Measurements from ENCODE around the gene CHD9. TPM values are rescaled to one million over a fixed set of nuclear protein-coding genes. Genes with fewer than 3 reads are reported as not detected.
"Not testable (repeated sequence)": the region's sequence is repeated elsewhere in the genome, so short reads cannot be mapped to it uniquely, and the experiment has no call there.

CHD9 gene
- total RNA-seq, 2 experiments from 2014 or later: 30.2 to 37.9 TPM

DNA sequence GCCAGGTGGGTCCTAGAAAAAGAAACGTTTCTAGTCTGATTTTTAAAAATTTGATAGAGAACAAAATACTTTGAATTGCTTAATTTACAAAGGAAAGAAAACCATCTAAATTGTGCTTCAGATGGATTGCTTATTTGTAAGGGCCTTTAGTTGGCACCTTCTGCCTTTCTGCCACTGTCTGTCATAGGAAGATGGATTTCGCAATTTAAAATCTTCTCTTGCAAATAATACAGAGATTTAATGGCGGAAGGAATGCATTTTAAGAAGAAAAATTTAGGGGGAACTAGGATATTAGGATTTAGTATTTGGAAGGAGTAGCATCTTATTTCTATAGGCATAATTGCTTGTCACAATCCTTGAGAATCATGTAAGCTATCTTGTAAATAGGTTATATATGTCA lies 204.0 kb downstream of the CHD9 start:
- no peaks in the 10 kb centered on the region for H3K9me3 Mint-ChIP-seq
- ATAC-seq (ENCODE audit: low read depth): no peak
- POLR2A ChIA-PET: no interaction called here

DNA sequence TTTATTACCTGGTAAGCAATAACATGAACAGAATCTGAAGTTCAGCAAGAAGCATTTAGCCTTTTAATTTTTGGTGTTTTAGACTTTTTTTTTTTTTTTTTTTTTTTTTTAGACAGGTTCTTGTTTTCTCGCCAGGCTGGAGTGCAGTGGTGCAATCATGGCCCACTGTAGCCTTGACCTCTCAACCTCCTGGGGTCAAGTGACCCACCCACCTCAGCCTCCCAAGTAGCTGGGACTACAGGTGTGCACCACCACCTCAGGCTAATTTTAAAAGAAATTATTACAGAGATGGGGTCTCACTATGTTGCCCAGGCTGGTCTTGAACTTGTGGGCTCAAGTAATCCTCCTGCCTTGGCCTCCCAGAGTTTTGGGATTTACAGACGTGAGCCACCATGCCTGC lies 206.5 kb downstream of the CHD9 start:
- Mint-ChIP-seq H3K4me1 (no peaks in the 10 kb centered on the region), H3K36me3 (peaks cover 29% of the 10 kb centered on the region), H3K27ac (no peak overlapping the region), H3K4me3 (no peak overlapping the region), H3K9me3 (no peaks in the 10 kb centered on the region), H3K27me3 (no peaks in the 10 kb centered on the region)
- POLR2A ChIA-PET: no interaction called here
- DNase-seq (no peak), ATAC-seq (ENCODE audit: low read depth) (no peak)

More for the DNA sequence above, 204.0 kb downstream of the CHD9 start:
- H3K27ac Mint-ChIP-seq: no peak overlapping the region
- DNase-seq: no peak
- no peaks in the 10 kb centered on the region for H3K4me1 Mint-ChIP-seq
- H3K27me3 Mint-ChIP-seq: no peaks in the 10 kb centered on the region
- peaks cover 31% of the 10 kb centered on the region for H3K36me3 Mint-ChIP-seq
- H3K4me3 Mint-ChIP-seq: no peak overlapping the region

DNA sequence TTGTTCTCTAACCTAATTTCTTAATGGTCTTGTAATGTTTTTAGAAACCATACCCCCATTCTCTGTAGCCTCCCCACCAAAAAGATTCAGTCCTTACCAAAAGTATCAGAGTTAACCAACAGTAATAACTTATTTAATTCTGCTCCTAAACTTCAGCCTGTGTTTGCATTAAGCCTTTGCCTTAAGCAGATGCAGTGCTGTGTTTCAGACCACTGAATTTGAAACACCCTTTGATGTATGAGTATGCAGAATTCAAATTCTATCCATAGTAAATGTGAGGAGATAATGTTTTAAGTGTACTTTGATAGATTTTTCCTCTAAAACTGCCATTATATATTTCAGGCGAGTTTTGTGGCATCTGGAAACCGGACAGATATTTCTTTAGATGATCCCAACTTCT lies 207.9 kb downstream of the CHD9 start:
- H3K36me3 Mint-ChIP-seq: peaks cover 19% of the 10 kb centered on the region

DNA sequence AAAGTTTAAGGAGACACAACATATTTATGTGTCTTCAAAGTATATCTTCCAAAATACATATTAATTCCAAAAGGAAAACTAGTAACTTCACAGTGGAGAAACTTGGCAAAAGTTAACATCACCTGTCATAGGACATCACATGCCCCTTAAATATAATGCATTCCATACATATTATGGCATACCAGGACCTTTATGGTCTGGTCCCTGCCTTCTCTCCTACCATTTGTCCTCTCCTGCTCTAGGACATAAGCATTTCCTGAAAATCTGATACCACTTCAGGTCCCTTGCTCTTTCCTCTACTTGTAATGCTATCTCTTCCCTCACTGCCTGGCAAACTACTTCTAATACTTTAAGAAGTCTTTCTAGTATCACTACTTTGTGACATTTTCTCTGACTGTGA lies 211.4 kb downstream of the CHD9 start:
- ATAC-seq (ENCODE audit: low read depth) (no peak), DNase-seq (no peak)
- POLR2A ChIA-PET: no interaction called here
- H3K4me1 Mint-ChIP-seq: no peaks in the 10 kb centered on the region
- H3K36me3 Mint-ChIP-seq: peaks cover 6% of the 10 kb centered on the region
- no peaks in the 10 kb centered on the region for H3K9me3 Mint-ChIP-seq
- H3K27me3 Mint-ChIP-seq: no peaks in the 10 kb centered on the region
- H3K4me3 Mint-ChIP-seq: no peak overlapping the region
- H3K27ac Mint-ChIP-seq: no peak overlapping the region

More for the DNA sequence above, 207.9 kb downstream of the CHD9 start:
- no peak for DNase-seq
- POLR2A ChIA-PET: no interaction called here
- ATAC-seq (ENCODE audit: low read depth): no peak
- Mint-ChIP-seq H3K27ac (no peak overlapping the region), H3K4me1 (no peaks in the 10 kb centered on the region), H3K27me3 (no peaks in the 10 kb centered on the region), H3K4me3 (no peak overlapping the region), H3K9me3 (no peaks in the 10 kb centered on the region)

DNA sequence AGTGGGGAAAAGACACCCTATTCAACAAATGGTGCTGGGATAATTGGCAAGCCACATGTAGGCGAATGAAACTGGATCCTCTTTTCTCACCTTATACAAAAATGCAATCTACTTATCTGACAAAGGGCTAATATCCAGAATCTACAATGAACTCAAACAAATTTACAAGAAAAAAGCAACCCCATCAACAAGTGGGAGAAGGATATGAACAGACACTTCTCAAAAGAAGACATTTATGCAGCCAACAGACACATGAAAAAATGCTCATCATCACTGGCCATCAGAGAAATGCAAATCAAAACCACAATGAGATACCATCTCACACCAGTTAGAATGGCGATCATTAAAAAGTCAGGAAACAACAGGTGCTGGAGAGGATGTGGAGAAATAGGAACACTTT lies 223.7 kb downstream of the CHD9 start:
- H3K27ac Mint-ChIP-seq; ATAC-seq (ENCODE audit: low read depth); DNase-seq; H3K27me3 Mint-ChIP-seq; H3K9me3 Mint-ChIP-seq; POLR2A ChIA-PET; H3K4me3 Mint-ChIP-seq; H3K4me1 Mint-ChIP-seq: not testable (repeated sequence)
- peaks cover 11% of the 10 kb centered on the region for H3K36me3 Mint-ChIP-seq

DNA sequence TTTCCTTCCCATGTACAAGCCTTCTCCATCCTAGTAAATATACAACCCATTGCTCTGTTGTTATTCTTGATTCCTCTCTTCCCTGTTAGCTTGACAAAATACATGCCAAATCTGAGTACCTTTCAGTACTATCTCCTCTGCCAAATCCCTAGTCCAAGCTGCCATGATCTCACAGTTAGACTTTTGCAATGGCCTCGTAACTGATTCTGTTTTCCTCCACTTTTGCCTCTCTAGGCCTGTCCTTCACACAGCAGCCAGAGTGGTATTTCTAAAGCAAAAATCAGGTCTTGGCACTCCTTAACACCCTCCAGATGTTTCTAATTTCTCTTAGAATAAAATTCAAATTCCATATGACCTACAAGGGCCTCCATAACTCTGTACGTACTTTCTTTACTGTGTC lies 226.5 kb downstream of the CHD9 start:
- no peaks in the 10 kb centered on the region for H3K4me1 Mint-ChIP-seq

DNA sequence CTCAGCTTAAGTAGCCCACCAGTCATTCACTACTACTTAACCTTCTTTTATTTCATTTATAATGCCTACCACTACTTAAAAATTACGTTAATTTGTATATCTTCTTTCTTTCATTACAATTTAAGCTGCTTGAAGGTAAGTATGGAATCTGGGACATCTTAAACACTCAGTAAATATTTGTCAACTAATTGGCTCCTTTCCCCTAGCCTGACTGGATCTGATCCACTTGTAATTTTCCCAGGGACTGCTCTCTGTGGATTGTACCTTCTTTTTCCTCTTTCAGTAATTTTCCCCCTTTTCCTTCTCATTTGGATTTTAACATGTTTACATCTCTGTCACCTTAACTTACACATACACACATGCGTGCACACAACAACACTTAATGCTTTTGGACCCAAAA lies 227.1 kb downstream of the CHD9 start:
- DNase-seq: no peak
- no peak overlapping the region for H3K27ac Mint-ChIP-seq
- H3K4me1 Mint-ChIP-seq: no peaks in the 10 kb centered on the region
- H3K36me3 Mint-ChIP-seq: peaks cover 12% of the 10 kb centered on the region
- peaks cover 3% of the 10 kb centered on the region for H3K9me3 Mint-ChIP-seq
- POLR2A ChIA-PET: no interaction called here
- H3K4me3 Mint-ChIP-seq: no peak overlapping the region
- no peak for ATAC-seq (ENCODE audit: low read depth)
- H3K27me3 Mint-ChIP-seq: no peaks in the 10 kb centered on the region

More for the DNA sequence above, 226.5 kb downstream of the CHD9 start:
- DNase-seq (no peak), ATAC-seq (ENCODE audit: low read depth) (no peak)
- Mint-ChIP-seq H3K36me3 (peaks cover 11% of the 10 kb centered on the region), H3K27ac (no peak overlapping the region), H3K27me3 (no peaks in the 10 kb centered on the region), H3K4me3 (no peak overlapping the region), H3K9me3 (peaks cover 3% of the 10 kb centered on the region)
- POLR2A ChIA-PET: no interaction called here

DNA sequence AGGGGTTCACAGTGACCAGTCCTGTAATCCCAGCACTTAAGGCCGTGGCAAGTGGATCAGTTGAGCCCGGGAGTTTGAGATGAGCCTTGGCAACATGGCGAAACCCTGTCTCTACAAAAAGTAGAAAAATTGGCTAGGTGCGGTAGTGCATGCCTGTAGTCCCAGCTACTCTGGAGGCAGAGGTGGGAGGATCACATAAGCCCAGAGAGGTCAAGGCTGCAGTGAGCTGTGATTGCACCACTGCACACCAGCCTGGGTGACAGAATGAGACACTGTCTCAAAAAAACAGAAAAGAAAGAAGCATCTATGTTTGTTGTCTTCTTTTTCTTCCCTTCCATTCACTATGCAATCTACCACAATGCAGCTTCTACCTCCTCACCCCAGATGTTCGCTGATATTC lies 227.5 kb downstream of the CHD9 start:
- H3K27me3 Mint-ChIP-seq: no peaks in the 10 kb centered on the region
- DNase-seq (no peak), ATAC-seq (ENCODE audit: low read depth) (no peak)
- no peak overlapping the region for H3K27ac Mint-ChIP-seq
- H3K9me3 Mint-ChIP-seq: peaks cover 3% of the 10 kb centered on the region
- no peak overlapping the region for H3K4me3 Mint-ChIP-seq
- no peaks in the 10 kb centered on the region for H3K4me1 Mint-ChIP-seq
- POLR2A ChIA-PET: no interaction called here
- peaks cover 12% of the 10 kb centered on the region for H3K36me3 Mint-ChIP-seq

DNA sequence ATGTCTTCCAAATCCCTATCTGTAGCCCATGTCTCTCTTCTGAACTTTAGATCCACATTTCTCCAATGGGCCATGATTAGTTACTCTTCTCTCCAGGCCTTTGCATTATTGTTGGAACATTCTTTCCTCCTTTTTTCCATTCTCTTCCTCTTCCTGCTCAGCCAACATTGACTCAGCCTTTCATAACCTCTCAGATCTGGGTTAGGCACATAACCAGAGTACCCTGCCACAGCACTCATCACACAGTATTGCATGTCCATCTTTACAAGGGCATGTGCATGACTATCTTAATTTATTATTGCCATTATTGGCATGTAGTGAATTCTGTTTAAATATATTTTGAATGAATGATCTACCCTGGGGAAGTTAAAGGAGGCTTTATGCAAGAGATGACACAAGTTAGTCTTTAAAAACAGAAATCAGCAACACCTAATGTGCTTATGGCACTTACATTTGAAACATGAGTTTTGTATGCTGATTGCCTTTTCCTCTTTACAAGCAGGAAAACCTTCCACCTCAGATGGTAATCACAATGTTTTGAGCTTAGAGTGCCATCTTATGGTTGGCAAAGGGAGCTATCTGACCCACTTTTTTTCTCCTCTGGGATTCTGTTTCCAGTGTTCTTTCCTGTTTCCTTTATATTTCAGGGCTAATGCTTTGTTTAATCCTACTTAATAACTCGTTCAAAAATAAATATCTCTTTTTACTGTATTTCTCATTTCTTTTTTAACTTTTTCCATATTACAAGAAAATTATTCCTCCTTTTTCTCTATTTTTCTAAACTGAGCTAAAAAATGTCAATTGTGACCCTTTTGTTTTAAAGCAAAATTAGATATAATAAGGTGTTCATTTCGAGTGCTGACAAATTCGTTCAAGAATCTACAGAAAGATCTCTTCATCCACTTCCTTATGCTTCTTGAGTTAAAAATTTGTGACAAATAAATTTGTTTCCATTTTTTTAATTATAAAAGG lies 228.5 kb downstream of the CHD9 start:
- Mint-ChIP-seq H3K27ac (no peak overlapping the region), H3K27me3 (no peaks in the 10 kb centered on the region), H3K4me3 (no peak overlapping the region), H3K4me1 (no peaks in the 10 kb centered on the region), H3K9me3 (peaks cover 1% of the 10 kb centered on the region), H3K36me3 (peaks cover 9% of the 10 kb centered on the region)
- ATAC-seq (ENCODE audit: low read depth): no peak
- POLR2A ChIA-PET: interaction anchor here (1.1 kb wide), 1 partner anchor 228 kb away, joined by 4 read pairs; the partner anchor contains the start of gene CHD9
- no peak for DNase-seq

DNA sequence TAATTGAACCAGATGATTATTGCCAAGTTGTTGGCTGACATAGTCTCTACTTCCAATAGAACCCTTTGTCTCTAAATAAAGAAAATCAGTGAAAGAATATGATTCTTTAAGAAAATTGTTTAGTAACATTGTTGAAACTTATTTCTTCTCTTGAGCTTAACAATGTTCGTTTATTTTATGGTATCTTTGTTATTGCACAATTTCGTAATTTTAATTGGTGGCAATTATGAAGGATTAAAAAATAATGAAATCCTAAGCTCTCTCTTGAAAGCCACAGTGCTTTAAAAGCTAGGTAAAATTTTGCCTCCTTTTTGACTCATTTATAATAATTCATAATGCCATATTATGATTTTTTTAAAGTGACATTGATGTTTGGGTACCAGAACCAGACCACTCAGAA lies 230.4 kb downstream of the CHD9 start:
- ATAC-seq (ENCODE audit: low read depth) (no peak), DNase-seq (no peak)
- no peak overlapping the region for H3K27ac Mint-ChIP-seq
- no peak overlapping the region for H3K4me3 Mint-ChIP-seq
- POLR2A ChIA-PET: no interaction called here
- no peaks in the 10 kb centered on the region for H3K4me1 Mint-ChIP-seq
- no peaks in the 10 kb centered on the region for H3K9me3 Mint-ChIP-seq
- H3K36me3 Mint-ChIP-seq: peaks cover 13% of the 10 kb centered on the region
- H3K27me3 Mint-ChIP-seq: no peaks in the 10 kb centered on the region

DNA sequence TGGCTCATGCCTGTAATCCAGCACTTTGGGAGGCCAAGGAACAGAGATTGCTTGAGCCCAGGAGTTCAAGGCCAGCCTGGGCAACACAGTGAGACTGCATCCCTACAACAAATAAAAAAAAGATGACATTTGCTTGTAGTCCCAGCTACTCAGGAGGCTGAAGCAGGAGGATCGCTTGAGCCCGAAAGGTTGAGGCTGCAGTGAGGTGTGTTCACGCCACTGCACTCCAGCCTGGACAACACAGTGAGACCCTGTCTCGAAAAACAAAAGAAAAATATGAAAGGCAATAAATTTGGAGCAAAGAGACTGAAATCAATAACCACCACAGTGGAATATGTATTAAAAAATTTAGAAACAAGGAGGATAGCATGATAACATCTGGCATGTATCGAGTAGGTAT lies 235.7 kb downstream of the CHD9 start:
- H3K27ac Mint-ChIP-seq: no peak overlapping the region
- POLR2A ChIA-PET: no interaction called here
- H3K4me1 Mint-ChIP-seq: peaks cover 1% of the 10 kb centered on the region
- H3K27me3 Mint-ChIP-seq: no peaks in the 10 kb centered on the region
- no peak for DNase-seq
- H3K4me3 Mint-ChIP-seq: no peak overlapping the region
- H3K36me3 Mint-ChIP-seq: peaks cover 15% of the 10 kb centered on the region
- no peak for ATAC-seq (ENCODE audit: low read depth)
- H3K9me3 Mint-ChIP-seq: no peaks in the 10 kb centered on the region

DNA sequence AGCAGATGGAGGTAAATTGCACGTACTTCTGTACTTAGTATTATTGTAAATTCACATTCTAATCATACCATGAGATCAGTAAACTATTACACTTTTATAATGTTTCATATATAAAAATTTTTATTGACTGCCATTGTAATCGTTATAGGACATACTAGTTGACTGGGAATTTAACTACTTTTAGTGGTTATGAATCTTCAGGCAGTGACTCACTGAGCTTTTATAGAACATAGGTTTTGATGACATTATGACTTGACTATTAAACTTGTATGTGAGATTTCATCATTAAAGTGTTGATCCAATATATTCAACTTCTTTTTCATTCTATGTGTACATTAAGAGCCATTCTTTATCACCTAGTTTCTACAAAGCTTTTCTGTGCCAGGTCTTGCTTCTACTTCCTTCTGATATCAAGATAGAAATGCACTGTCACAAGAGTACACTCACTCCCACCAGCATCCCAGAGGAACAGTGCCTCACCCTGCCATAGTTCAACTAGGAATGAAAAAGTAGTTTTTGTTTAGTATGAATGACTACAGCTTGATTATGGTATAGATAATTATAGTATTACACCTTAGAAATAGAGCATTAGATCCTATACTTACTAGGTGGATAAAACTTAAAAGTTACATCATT lies 237.1 kb downstream of the CHD9 start:
- Mint-ChIP-seq H3K4me1 (peaks cover 1% of the 10 kb centered on the region), H3K4me3 (no peak overlapping the region), H3K36me3 (peaks cover 15% of the 10 kb centered on the region), H3K9me3 (no peaks in the 10 kb centered on the region), H3K27me3 (no peaks in the 10 kb centered on the region), H3K27ac (no peak overlapping the region)
- ATAC-seq (ENCODE audit: low read depth) (no peak), DNase-seq (no peak)
- POLR2A ChIA-PET: no interaction called here

DNA sequence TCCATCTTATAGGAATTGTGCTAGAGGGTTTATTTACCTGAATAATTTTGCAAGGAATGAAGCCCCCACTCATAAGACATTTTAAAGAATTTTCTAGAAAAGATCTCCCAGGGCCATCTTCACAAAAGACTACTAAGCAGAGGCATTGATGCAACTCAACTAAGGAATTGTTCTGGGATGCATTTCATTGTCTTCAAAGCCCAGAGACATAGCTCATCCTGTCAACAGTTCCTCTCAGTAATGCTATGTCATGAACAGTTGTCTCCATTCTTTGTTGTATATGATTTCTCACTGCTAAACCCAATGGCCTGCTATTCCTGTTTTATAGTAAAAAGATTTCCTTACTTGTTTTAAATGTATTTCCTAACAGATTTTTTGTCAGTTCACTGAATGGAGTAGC lies 242.7 kb downstream of the CHD9 start:
- Mint-ChIP-seq H3K27ac (no peak overlapping the region), H3K9me3 (no peaks in the 10 kb centered on the region), H3K36me3 (peaks cover 6% of the 10 kb centered on the region), H3K27me3 (no peaks in the 10 kb centered on the region), H3K4me3 (no peak overlapping the region), H3K4me1 (peaks cover 1% of the 10 kb centered on the region)
- no peak for ATAC-seq (ENCODE audit: low read depth)
- DNase-seq: no peak
- POLR2A ChIA-PET: no interaction called here

DNA sequence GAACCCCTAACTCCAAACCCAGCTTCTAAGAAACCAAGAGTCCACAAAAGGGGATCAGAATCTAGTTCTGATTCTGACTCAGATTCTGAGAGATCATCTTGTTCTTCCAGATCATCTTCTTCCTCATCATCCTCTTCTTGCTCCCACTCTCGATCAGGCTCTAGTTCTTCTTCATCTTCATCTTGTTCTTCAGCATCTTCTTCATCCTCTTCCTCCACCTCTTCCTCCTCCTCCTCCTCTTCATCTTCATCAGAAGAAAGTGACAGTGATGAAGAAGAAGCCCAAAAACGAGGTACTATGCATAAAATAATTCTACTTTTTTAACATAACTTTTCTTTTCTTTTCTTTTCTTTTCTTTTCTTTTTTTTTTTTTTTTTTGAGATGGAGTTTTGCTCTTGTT lies 249.5 kb downstream of the CHD9 start:
- Mint-ChIP-seq H3K36me3 (peaks cover 9% of the 10 kb centered on the region), H3K27ac (no peak overlapping the region), H3K4me1 (no peaks in the 10 kb centered on the region), H3K4me3 (no peak overlapping the region), H3K9me3 (no peaks in the 10 kb centered on the region), H3K27me3 (no peaks in the 10 kb centered on the region)
- POLR2A ChIA-PET: interaction anchor here (0.7 kb wide), 1 partner anchor 196 kb away, joined by 4 read pairs; no protein-coding TSS in a partner anchor
- no peak for ATAC-seq (ENCODE audit: low read depth)
- DNase-seq: no peak
